Stimulated activated CD8-positive, alpha-beta memory T cell treated with anti-CD3 and anti-CD28 coated beads, Interleukin-12 subunit alpha, Interleukin-12 subunit beta, amount 100 ng/mL, for 24 hours (primary cell): ENCODE results near the gene ALDOC.
"Not testable (repeated sequence)": the region's sequence is repeated elsewhere in the genome, so short reads cannot be mapped to it uniquely, and the experiment has no call there.

Source experiments
- DNase-seq: peaks from one replicate; pipeline ENCODE4 v3.0.0-alpha.2; 2020; ENCODE audit errors: extremely low read depth

Gene ALDOC

GRCh38 chr17:28582513-28582912 lies 5.8 kb upstream of the ALDOC start:
- DNase-seq, result no peak

GRCh38 chr17:28580959-28581358 lies 4.3 kb upstream of the ALDOC start:
- no peak for DNase-seq

GRCh38 chr17:28579526-28579925 lies 2.8 kb upstream of the ALDOC start:
- DNase-seq, result no peak

- DNase-seq, result no peak
Observed at GRCh38 chr17:28578246-28579195, 1.8 kb upstream of the ALDOC start.

- DNase-seq, result no peak
Observed at GRCh38 chr17:28577466-28577824, 750 bp upstream of the ALDOC start.

- DNase-seq, result not testable (repeated sequence)
Observed at GRCh38 chr17:28576016-28576415, 679 bp downstream of the ALDOC start.

- DNase-seq, result no peak
Observed at GRCh38 chr17:28575126-28575795, 1.4 kb downstream of the ALDOC start.

- DNase-seq, result no peak
Observed at GRCh38 chr17:28574526-28574925, 2.2 kb downstream of the ALDOC start.

- no peak for DNase-seq
Observed at GRCh38 chr17:28573966-28574480, 2.7 kb downstream of the ALDOC start.

GRCh38 chr17:28573521-28573920 lies 3.2 kb downstream of the ALDOC start:
- DNase-seq, result no peak

GRCh38 chr17:28573040-28573380 lies 3.7 kb downstream of the ALDOC start:
- DNase-seq, result no peak

GRCh38 chr17:28572259-28573039 lies 4.2 kb downstream of the ALDOC start:
- no peak for DNase-seq

- DNase-seq, result peak; percentile 82
Observed at GRCh38 chr17:28571361-28572122, 5.2 kb downstream of the ALDOC start, which contains the start of gene PIGS. TSS of gene PIGS (minus strand) at chr17:28571524. CDS start at chr17:28571496, 28 bp downstream.

- no peak for DNase-seq
Observed at GRCh38 chr17:28570716-28571360, 5.9 kb downstream of the ALDOC start.

GRCh38 chr17:28569446-28569845 lies 7.2 kb downstream of the ALDOC start:
- DNase-seq, result no peak

- no peak for DNase-seq
Observed at GRCh38 chr17:28567604-28568003, 9.1 kb downstream of the ALDOC start.

GRCh38 chr17:28563475-28563874 lies 13.2 kb downstream of the ALDOC start:
- DNase-seq, result no peak

GRCh38 chr17:28555022-28555421 lies 21.7 kb downstream of the ALDOC start:
- DNase-seq, result no peak

- DNase-seq, result no peak
Observed at GRCh38 chr17:28554565-28554964, 22.1 kb downstream of the ALDOC start.

- no peak for DNase-seq
Observed at GRCh38 chr17:28553000-28553505, 23.6 kb downstream of the ALDOC start.
